GM19397 (cell line): Measurements from ENCODE around the gene RNASE13.

Source experiments
- ATAC-seq: cut with Tn5 transposase; IDR thresholded peaks from one replicate; pipeline ENCODE4 v1.9.1; 2021; ENCODE audit warnings: mild to moderate bottlenecking, moderate library complexity; ENCODE audit not compliant: unreplicated experiment

RNASE13 gene

GRCh38 chr14:21066882-21067502 lies 32.4 kb upstream of the RNASE13 start:
- ATAC-seq = no peak

- ATAC-seq = no peak
Measured at GRCh38 chr14:21063479-21063878, 28.9 kb upstream of the RNASE13 start.

GRCh38 chr14:21061347-21061668 lies 26.7 kb upstream of the RNASE13 start:
- no peak for ATAC-seq

- no peak for ATAC-seq
Measured at GRCh38 chr14:21060614-21061346, 26.2 kb upstream of the RNASE13 start.

- no peak for ATAC-seq
Measured at GRCh38 chr14:21059842-21060613, 25.4 kb upstream of the RNASE13 start.

- ATAC-seq = no peak
Measured at GRCh38 chr14:21058903-21059302, 24.3 kb upstream of the RNASE13 start.

- ATAC-seq = no peak
Measured at GRCh38 chr14:21057803-21058675, 23.4 kb upstream of the RNASE13 start, which contains the start of gene RNASE8. Gene RNASE8, plus strand, starts transcription at chr14:21057822. Its CDS starts 71 bp downstream, at chr14:21057893.

- ATAC-seq = no peak
Measured at GRCh38 chr14:21056520-21057163, 22.0 kb upstream of the RNASE13 start.

- ATAC-seq = no peak
Measured at GRCh38 chr14:21055432-21056117, 21.0 kb upstream of the RNASE13 start.

- ATAC-seq = no peak
Measured at GRCh38 chr14:21054768-21055145, 20.1 kb upstream of the RNASE13 start.

- no peak for ATAC-seq
Measured at GRCh38 chr14:21054123-21054767, 19.6 kb upstream of the RNASE13 start.

GRCh38 chr14:21053184-21054122 lies 18.8 kb upstream of the RNASE13 start:
- ATAC-seq = no peak

GRCh38 chr14:21050597-21050996 lies 16.0 kb upstream of the RNASE13 start:
- no peak for ATAC-seq

GRCh38 chr14:21049271-21049673 lies 14.7 kb upstream of the RNASE13 start:
- no peak for ATAC-seq

GRCh38 chr14:21048638-21049037 lies 14.0 kb upstream of the RNASE13 start:
- ATAC-seq = no peak

GRCh38 chr14:21047378-21047781 lies 12.8 kb upstream of the RNASE13 start:
- no peak for ATAC-seq

- no peak for ATAC-seq
Measured at GRCh38 chr14:21043974-21044618, 9.5 kb upstream of the RNASE13 start.
